Left ventricle myocardium superior (tissue), 1 donor: ENCODE results near the gene BAAT. TPM values are rescaled to one million over a fixed set of nuclear protein-coding genes. Genes with fewer than 3 reads are reported as not detected.

Experiments
- ATAC-seq: fragments of 200-7000 bp; cut with Tn5 transposase; one replicate; pipeline ENCODE4 v1.9.1; 2020; ENCODE audit warnings: mild to moderate bottlenecking, moderate library complexity
- DNase-seq: peaks from one replicate; pipeline ENCODE4 v3.0.0-alpha.2; 2020
- intact Hi-C: fragments of 100-400 bp; cut with micrococcal nuclease; formaldehyde crosslinking; loops from one replicate; pipeline ENCODE4 v1.11.0; 2022
- total RNA-seq: library from RNA; stranded (reverse); fragmentation: NEBNext Ultra II Directional; extraction: Animal tissue kit (Norgen Biotek cat#: 25700); gene quantifications from one replicate; pipeline ENCODE4 v1.2.1, GENCODE V29; 2021
- donor health status: DM: no; HTN: yes; CAD: no; lungs with severe emphysema.

Gene BAAT
- total RNA-seq, 1 donor from 2014 or later, result not detected

DNA sequence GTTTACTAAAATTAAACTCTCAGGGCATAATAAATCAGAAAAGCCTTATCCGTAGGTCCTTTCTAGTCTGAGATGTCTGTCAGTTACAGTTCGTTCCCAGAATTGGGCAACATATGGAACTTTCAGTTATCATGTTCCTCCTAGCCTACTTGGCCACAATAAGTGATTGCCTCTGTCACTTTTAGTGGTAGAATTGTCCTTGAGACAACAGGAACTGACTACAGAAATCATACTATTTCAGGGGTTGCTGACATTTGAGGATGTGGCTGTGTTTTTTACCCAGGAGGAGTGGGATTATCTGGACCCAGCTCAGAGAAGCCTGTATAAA is 14.8 kb upstream of the BAAT start:
- no peak for DNase-seq
- no peak for ATAC-seq
- intact Hi-C loops, result loop anchor here (5.0 kb wide), 1 partner anchor 133 kb away; the partner anchor contains the start of gene RNF20

GRCh38 chr9:101398930-101399642 is 14.3 kb upstream of the BAAT start:
- peak; percentile 30 for ATAC-seq
- no peak for DNase-seq
- intact Hi-C loops, result loop anchor here (5.0 kb wide), 1 partner anchor 133 kb away; the partner anchor contains the start of gene RNF20

GRCh38 chr9:101398068-101398929 is 13.5 kb upstream of the BAAT start, which contains the start of the genes MRPL50 and ZNF189:
MRPL50 (minus strand) TSS chr9:101398618; CDS start chr9:101398592, 26 bp downstream.
ZNF189 (plus strand) TSS chr9:101398851; CDS start chr9:101399157, 306 bp downstream.
- intact Hi-C loops, result loop anchor here (5.0 kb wide), 1 partner anchor 134 kb away; the partner anchor contains the start of gene RNF20
- ATAC-seq, result peak; percentile 97
- DNase-seq, result peak; percentile 97

DNA sequence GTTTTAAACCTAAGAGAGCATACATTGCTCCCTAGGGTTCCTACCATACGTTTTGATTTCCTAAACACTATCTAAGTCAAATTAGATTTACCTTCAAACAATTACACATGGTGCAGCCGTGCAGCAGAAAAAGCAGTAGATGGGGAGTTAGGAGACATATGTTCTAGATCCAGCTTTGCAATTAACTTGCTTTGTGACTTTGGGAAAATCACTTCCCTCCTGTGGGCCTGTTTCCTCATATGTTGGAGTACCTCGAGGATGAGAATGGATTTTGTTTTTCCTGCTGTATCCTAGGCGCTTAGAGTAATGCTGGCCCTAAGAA is 12.9 kb upstream of the BAAT start:
- ATAC-seq, result no peak
- intact Hi-C loops, result loop anchor here (5.0 kb wide), 1 partner anchor 135 kb away; the partner anchor contains the start of gene RNF20
- DNase-seq, result no peak

- DNase-seq (no peak), ATAC-seq (no peak)
- intact Hi-C loops, result loop anchor here (5.0 kb wide), 1 partner anchor 138 kb away; the partner anchor contains the start of gene RNF20
Observed at GRCh38 chr9:101394687-101395086, 9.9 kb upstream of the BAAT start.

DNA sequence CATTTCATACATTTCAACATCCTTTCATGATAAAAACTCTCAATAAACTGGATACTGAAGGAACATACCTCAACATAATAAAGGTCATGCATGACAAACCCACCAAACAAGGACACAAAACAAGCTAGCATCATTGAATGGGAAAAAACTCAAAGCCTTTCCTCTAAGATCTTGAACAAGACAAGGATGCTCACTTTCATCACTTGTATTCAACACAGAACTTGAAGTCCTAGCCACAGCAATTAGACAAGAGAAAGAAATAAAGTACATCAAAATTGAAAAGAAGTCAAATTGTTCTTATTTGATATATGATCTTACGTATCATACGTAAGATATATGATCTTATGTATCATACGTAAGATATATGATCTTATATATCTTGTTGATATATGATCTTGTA is 8.3 kb upstream of the BAAT start:
- ATAC-seq (no peak), DNase-seq (no peak)
- intact Hi-C loops, result no loop called here

DNA sequence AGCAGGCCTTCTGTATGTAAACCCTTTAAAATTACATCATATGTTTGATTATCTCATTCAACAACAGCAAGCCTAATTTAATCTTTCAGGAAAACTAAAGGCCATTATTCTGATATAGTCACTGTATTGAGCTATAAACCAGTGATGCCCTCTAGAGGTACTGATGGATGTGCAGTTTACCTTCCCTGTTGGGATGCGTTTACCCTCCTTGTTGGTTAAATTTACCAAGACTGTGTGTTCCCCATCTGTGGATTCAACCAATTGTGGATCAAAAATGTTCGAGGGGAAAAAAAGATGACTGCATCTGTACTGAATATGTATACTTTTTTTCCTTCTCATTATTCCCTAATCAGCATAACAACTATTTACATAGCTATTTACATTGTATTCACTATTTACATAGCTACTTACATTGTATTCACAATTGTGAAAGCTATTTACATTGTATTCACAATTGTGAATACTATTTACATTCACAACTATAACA is 3.7 kb upstream of the BAAT start:
- ATAC-seq, result no peak
- intact Hi-C loops, result no loop called here

GRCh38 chr9:101387871-101388506 is 3.2 kb upstream of the BAAT start:
- ATAC-seq, result peak; percentile 36
- DNase-seq, result no peak
- intact Hi-C loops, result no loop called here

More for the DNA sequence above, 3.7 kb upstream of the BAAT start:
- no peak for DNase-seq

DNA sequence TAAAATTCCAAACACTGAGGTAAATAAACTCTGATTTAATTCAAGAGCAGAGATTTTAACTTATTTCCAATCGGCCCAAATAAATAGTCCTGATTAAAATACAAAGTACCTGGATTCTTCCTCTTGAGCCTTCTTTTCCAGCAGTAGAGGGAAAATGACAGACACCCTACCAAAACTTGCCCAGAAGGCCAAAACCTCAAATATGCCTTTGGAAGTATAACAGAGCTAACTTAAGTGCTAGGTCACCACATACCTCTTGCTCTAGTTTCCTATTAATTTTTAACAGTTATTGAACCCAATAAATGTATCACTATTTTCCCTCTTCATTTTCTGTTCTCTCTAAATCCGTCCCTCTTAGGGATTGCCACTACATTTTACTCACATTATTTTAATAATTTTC is 1.4 kb downstream of the BAAT start:
- DNase-seq (no peak), ATAC-seq (no peak)
- intact Hi-C loops, result no loop called here

- no peak for ATAC-seq
Observed at GRCh38 chr9:101381833-101382342, 2.9 kb downstream of the BAAT start.

DNA sequence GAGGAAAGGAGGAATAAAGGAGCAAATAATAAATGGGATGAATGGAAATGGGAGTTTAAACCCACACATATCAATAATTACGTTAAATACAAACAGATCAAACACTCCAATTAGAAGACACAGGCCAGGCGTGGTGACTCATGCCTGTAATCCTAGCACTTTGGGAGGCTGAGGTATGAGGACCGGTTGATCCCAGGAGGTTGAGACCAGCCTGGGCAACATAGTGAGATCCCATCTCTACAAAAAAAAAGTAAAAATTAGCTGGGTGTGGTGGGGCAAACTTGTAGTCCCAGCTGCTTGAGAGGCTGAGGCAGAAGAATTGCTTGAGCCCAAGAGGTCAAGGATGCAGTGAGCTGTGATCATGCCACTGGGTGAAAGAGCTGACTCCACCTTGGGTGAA is 3.7 kb downstream of the BAAT start:
- intact Hi-C loops, result no loop called here
- ATAC-seq, result no peak
- no peak for DNase-seq

More at GRCh38 chr9:101381833-101382342, 2.9 kb downstream of the BAAT start:
- intact Hi-C loops, result no loop called here
- DNase-seq, result no peak

DNA sequence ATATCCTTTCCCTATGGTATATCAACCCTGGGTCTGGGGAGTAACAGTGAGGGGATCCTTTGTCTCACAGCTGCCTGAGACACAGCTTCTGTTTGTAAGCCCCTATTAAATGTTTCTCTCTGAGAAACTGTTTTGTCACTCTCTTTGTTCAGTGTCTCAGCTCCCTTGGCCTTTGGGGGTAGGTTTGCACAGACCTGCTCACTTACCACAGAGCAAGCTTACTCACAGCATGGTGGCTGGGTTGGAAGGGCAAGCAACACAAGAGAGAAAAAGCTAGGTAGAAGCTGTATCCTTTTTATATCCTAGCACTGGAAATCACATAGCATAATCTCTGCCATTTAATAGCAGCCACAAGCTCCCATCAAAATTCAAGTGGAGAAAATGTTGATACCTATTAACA is 4.5 kb downstream of the BAAT start:
- no peak for ATAC-seq
- intact Hi-C loops, result no loop called here
- no peak for DNase-seq

GRCh38 chr9:101376111-101376848 is 8.5 kb downstream of the BAAT start:
- no peak for DNase-seq
- intact Hi-C loops, result no loop called here
- no peak for ATAC-seq

GRCh38 chr9:101375546-101375945 is 9.3 kb downstream of the BAAT start:
- DNase-seq (no peak), ATAC-seq (no peak)
- intact Hi-C loops, result no loop called here

DNA sequence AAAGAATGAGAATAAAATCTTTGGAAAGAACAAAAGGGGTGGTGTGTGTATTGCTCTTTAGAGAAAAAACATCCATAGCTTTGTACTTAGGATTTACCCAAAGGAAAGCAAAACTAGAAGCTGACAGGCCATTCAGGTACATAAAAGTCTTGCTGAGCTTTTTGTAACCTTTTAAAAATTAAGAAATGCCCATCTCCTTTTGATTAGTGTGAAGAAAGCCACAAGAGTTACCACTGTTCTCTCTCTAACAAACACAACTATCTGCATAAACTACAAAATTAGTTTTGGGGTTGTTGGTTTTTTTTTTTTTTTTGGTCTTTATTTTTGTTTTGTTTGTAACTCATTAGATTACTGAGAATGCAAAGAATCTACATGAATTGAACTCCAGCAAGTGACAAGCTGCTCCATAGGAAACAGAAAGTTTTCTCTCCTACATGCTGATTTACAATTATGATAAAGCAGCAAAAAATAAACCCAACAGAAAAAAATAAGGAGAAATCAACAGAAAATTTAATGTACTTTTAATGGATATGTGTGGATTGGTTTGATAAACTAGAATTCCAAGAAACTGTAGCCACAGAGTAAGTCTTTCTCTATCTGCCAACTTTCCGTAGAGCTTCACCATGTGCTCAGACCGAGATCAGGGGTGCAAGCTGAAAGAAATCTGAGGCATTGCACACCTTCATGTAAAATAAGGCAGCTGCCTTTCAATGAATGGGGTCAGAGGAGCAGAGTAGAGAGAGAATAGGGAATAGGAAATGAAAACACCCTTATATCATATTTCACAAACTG is 12.3 kb downstream of the BAAT start:
- ATAC-seq (no peak), DNase-seq (no peak)
- intact Hi-C loops, result no loop called here

DNA sequence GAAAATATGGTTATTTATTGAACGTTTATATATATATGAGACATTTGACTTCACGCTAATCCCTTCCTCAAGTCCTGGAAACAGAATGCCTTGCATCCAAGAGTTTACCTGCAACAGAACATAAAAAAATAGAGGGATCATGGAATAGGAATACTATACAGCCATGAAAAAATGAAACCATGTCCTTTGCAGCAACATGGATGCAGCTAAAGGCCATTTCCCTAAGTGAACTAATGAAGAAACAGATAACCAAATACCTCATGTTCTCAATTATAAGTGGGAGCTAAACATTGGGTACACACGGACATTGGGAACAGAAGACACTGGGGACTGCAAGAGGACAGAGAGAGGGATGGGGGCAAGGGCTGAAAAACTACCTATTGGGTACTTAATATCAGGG is 13.0 kb downstream of the BAAT start:
- intact Hi-C loops, result no loop called here
- DNase-seq (no peak), ATAC-seq (no peak)

DNA sequence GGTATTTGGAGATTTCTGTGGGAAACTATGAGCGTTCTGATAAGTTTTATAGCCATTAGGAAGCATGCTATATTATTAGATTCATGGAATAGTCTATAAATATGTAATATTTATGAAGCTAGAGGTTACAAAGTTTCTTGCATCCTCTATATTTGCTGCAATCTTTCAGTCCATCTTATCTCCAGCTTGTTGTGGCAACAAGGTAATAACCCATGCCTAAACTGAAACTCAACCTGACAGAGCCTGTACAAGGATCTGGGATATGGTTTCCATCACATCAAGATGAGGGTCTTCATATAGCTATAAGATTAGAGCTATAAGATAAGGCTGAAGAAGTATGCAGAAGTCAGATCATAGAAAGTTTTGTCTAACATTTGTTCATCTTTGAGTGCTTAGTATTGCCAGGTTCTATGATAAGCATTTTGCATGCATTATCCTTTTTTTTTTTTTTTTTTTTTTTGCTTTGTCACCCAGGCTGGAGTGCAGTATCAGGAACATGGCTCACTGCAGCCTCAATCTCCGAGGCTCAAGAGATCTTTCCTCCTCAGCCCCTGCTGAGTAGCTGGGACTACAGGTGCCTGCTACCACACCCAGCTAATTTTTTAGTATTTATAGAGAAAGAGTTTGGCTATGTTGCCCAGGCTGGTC is 14.8 kb downstream of the BAAT start:
- intact Hi-C loops, result no loop called here
- no peak for DNase-seq
- ATAC-seq, result no peak

DNA sequence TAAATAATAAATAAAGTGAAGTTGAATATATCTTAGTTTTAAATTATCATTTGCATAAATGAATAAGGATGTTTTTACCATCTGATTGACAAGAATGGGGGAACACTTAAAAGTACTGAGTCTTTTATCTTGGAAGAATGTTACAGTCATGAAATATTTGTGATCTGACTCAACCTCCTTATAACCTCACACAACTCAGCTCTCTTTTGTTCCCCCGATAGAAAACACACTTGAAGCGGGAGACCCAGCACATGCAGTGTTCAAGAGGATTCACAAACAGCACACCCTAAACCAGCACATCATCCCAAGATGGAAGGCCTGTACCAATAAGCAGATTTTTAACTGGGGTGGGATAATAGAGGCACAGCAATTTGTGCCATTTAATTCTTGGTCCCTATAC is 15.5 kb downstream of the BAAT start:
- ATAC-seq (no peak), DNase-seq (no peak)
- intact Hi-C loops, result no loop called here
